Spleen (tissue), 7 donors: ENCODE data around the gene CCDC122.

Source experiments
- CTCF ChIP-seq, 11 experiments: fragments of 200-600 bp in 7 of 11; fragments of 450-650 bp in 4 of 11; sonication (generic) in 4 of 11; IDR thresholded peaks in 8 of 11; conservative IDR thresholded peaks in 3 of 11; 1 replicate in 7 of 11; 2 replicates in 4 of 11; pipeline versions ENCODE4 v1.4.0 to v1.8.0; 2016 to 2021; ENCODE audit warnings: antibody characterized with exemption in 11 of 11, inconsistent platforms in 4 of 11, mild to moderate bottlenecking in 1 of 11
- POLR2A ChIP-seq, 3 donors: fragments of 450-650 bp; IDR thresholded peaks; one replicate each; pipeline ENCODE4 v1.5.1; 2017; ENCODE audit warnings: antibody characterized with exemption in 3 of 3, mild to moderate bottlenecking in 1 of 3
- donor health status: DM: no; HTN: no; CAD: no; lungs with moderate emphysema.
- donor health status: DM: no; HTN: no; CAD: no.
- donor health status: DM: no; HTN: no; CAD: no.

- TF ChIP-seq CTCF (IDR thresholded peaks at IDR 0.05 in 8 of 11, conservative IDR thresholded peaks at IDR 0.05 in 3 of 11) (no peak), POLR2A (IDR thresholded peaks at IDR 0.05) (no peak)
Observed at GRCh38 chr13:43846496-43847158, 32.9 kb downstream of the CCDC122 start.
